HTERT RPE-1 (cell line): ENCODE data around the gene RILPL1.
"Not testable (repeated sequence)": the region's sequence is repeated elsewhere in the genome, so short reads cannot be mapped to it uniquely, and the experiment has no call there.

ENCODE experiments used
- in situ Hi-C: fragments of 300-500 bp; cut with MboI; formaldehyde crosslinking; loops from 4 replicates; pipeline ENCODE4 v1.14.3; 2020; ENCODE audit warnings: low sequenced_read_pairs

RILPL1 gene

GRCh38 chr12:123531091-123531490, 2.4 kb downstream of the RILPL1 start:
- in situ Hi-C loops: no loop called here

DNA sequence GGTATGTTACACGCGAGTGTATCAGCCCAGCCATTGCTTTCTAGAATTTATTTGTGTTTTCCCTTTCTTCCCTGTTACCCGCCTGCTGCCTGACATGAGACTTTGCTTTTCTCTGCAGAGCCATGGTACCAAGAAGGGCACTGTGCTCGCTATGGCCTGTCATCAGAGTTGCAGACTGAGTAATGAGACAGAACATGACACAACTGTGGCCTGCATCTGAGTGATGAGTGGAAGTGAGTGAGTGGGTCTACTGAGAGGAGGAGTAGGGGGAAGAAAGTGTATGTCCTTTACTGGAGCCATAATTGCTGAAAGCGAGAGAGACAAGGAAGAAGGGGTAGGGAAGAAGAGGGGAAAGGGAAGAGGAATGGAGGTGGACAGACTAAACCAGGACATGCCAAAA, 2.9 kb downstream of the RILPL1 start:
- in situ Hi-C loops: no loop called here

DNA sequence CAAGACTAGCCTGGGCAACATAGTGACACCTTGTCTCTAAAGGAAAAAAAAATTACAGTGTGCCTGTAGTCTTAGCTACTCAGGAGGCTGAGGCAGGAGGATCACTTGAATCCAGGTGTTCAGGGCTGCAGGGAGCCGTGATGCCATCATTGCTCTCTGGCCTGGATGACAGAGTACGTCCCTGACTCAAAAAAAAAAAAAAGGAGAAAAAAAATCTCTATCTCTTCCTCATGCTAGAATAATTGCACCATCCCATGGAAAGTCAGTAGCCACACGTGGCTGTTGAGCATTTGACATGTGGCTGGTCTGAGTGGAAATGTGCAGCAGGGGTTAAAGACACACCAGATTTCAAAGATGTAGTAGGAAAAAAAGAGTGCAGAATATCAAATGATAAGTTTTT, 3.8 kb downstream of the RILPL1 start:
- in situ Hi-C loops: no loop called here

DNA sequence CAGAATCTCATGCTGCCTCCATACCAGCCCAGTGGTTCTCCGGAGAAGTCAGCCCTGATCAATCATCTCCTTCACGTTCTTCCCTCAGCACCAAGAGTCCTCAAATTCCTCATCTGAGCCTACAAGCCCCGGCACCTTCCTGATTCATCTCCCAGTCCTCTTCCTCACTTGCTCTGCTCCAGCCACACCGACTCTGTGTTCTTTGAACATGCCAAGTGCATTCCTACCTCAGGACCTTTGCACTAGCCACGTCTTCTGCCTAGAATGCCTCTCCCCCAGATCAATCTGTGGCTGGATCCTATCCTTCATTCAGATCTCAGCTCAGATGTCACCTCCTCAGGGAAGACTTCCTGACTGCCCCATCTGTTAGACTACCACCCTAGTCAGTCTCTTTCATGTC, 4.7 kb downstream of the RILPL1 start:
- in situ Hi-C loops: no loop called here

DNA sequence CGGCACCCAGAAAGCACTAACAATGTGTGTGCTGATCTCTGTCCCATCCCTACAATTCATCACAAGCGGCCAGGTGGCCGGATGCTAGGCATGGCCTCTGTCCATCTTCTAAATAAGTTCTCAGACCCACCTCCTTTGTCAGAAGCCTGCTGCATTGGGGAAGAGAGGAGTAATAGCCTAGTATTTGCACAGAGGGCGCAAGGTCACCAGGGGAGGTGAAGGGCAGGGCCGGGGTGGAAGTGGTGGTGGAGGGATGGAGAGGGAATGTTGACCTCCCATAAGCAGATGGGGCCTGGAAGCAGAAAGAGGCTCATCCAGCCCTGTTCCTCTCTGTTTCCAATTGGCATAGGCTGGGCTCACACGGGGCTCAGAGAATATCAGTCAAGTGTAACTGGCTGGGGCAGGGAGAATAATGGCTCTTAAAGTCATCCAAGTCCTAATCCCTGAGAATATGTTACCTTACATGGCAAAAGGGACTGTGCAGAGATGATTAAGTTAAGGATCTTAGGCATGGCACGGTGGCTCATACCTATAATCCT, 6.9 kb downstream of the RILPL1 start:
- in situ Hi-C loops: no loop called here

DNA sequence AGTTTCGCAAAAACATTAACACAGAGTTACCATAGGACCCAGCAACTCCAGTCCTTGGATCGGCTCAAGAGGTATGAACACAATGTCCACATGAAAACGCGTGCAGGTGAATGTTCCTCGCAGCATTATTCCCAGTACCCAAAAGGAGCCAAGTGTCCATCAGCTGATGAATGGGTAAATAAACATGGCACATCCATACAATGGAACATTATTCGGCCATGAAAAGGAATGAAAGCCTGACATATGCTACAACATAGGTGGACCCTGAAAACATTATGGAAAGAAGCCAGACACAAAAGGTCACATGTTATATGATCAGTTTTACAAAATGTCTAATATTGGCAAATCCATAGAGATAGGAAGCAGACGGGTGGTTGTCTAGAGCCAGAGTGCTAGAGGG, 9.1 kb downstream of the RILPL1 start:
- in situ Hi-C loops: no loop called here

GRCh38 chr12:123523518-123523917, 10.0 kb downstream of the RILPL1 start:
- in situ Hi-C loops: no loop called here

DNA sequence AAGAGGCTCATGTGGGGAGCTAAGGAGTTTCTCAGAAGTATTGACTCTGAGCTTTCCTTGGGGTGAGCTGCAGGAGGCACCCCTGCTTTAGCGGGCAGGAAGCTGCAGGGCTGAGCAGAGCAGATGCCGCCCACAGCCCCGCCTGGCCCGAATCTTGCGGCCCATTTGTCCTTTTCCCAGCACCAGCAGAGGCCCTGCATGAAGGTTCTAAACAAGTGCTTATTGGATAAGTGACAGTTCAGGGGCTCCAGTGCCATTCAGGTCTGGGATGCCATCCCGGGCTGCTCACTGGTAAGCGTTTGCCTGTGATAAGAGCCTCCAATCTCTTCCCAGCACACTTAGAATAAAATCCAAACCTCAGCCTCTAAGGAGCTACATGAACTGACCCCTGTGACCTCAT, 11.4 kb downstream of the RILPL1 start:
- in situ Hi-C loops: no loop called here

DNA sequence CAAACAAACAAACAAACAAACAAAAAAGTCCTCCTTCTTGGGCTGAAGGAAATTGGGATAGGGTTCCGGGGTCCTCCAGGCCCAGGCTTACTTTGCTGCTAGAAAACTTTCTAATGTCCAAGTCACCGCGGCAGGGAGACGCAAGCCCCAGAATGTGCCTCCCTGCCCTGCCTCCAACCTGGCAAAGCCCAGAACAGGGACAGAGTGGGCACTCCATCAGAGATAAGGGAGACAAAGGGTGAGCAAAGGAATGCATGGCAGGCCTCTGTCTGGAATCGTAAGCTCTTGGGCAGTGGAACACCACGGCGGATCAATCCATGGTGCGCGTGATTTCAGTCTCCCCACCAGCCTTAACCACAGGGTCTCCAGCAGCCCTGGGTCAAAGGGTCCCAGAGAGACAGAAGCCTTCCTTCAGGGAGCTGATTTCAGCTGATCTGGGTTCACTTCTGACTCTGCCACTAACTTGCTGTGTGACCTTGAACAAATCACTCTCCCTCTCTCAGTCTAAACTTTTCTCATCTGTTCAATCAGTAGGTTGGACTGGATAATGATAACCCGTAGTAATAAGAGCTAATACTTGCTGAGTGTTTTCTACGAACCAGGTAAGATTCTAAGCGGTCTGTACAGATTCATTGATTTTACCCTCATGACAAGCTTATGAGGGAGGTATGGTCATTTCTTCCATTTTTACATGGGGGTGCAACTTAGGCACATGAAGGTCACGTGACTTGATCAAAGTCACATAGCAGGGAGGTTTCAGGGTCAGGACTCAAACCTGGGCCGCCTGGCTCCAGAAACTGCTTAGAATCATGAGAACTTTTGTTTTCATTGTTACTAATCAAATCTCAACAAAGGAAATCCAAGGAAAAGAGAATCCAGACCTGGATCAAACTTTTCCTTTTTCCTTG, 12.7 kb downstream of the RILPL1 start:
- in situ Hi-C loops: no loop called here

DNA sequence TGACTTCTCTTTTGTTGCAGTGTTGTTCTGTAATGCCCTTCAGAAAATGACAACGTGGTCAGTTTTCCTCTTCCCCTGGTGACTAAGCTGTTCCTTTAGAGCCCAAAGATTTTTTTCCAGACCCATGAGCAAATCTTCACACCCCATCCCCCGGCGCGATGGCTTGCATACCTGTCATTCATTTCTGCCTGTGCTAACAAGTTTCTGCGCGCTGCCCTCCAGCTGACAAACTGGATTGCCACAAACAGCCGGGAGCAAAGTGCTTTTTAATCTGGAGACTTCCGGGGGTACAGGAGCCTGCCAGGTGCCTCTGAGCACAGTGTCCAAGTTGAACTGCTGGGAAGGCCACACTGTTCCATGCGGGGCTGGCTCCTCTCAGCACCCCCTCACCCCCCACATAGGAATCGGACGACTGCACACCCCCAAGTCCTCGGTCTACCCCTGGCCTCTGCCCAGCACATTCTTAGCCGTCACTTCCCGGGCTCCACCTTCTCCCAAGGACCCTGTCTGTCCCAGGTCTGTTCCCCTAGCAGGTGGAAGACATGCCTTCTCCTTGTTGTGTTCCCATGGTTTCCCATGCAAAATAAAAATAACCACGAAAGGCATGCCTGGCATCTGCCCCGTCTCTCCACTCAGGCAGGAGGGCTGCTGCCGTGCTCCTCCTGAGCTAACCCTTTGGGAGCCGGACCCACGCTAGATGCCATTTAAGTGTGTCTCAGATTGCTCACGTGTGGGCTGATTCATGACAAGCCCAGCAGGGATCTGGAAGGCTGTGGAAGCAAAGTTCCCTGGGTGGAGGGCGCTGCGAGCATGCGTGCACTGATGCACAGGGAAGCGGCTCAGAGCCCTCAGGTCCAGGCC, 14.1 kb downstream of the RILPL1 start:
- in situ Hi-C loops: no loop called here

GRCh38 chr12:123516216-123516780, 17.2 kb downstream of the RILPL1 start:
- in situ Hi-C loops: no loop called here

GRCh38 chr12:123514582-123515221, 18.8 kb downstream of the RILPL1 start:
- in situ Hi-C loops: not testable (repeated sequence)

DNA sequence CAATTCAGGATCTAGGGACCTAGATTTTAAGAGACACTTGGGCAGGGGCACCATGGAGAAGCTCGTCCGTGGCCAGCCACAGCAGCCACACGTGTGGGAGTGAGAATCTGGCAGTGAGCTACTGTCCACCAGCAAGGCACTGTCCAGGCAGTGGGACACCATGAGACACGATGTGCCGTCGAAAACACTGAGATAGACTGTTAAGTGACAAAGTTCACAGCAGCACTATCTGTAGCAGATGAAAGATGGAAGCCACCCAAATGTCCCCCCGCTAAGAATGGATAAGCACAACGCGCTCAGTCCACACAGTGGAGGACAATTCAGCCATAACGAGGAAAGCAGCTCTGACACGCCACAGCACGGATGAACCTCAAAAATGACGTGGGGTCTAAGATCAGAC, 19.7 kb downstream of the RILPL1 start:
- in situ Hi-C loops: no loop called here

GRCh38 chr12:123512838-123513665, 20.5 kb downstream of the RILPL1 start:
- in situ Hi-C loops: no loop called here

DNA sequence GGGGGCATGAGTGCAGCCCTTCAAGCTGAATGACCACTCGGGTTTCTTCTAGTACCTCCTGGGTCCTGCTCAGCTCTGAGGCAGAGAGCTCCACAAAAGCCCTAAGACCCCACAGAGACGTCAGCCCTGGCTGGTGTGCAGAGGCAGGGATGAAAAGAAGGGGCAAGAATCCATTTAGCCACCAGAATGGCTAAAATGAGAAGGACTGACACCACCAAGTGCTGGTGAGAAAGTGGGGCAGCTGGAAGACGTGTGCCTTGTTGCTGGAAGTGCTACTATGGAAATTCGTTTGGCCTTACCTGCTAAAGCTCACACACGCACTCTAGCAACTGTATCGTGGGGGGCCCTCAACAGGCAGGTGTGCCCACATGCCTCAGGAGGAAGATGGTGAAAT, 26.7 kb downstream of the RILPL1 start:
- in situ Hi-C loops: no loop called here

- in situ Hi-C loops: no loop called here
Measured at GRCh38 chr12:123506059-123506842, 27.3 kb downstream of the RILPL1 start.

GRCh38 chr12:123502163-123502704, 31.3 kb downstream of the RILPL1 start:
- in situ Hi-C loops: no loop called here

- in situ Hi-C loops: no loop called here
Measured at GRCh38 chr12:123499332-123499731, 34.2 kb downstream of the RILPL1 start.
